GM18526 (cell line): Measurements from ENCODE around the gene RRP12.

Source experiments
- POLR2A ChIP-seq: IDR thresholded peaks from 3 replicates; pipeline ENCODE4 v1.6.1; 2011; ENCODE audit not compliant: insufficient read length; ENCODE audit errors: extremely low read depth

RRP12 gene

DNA sequence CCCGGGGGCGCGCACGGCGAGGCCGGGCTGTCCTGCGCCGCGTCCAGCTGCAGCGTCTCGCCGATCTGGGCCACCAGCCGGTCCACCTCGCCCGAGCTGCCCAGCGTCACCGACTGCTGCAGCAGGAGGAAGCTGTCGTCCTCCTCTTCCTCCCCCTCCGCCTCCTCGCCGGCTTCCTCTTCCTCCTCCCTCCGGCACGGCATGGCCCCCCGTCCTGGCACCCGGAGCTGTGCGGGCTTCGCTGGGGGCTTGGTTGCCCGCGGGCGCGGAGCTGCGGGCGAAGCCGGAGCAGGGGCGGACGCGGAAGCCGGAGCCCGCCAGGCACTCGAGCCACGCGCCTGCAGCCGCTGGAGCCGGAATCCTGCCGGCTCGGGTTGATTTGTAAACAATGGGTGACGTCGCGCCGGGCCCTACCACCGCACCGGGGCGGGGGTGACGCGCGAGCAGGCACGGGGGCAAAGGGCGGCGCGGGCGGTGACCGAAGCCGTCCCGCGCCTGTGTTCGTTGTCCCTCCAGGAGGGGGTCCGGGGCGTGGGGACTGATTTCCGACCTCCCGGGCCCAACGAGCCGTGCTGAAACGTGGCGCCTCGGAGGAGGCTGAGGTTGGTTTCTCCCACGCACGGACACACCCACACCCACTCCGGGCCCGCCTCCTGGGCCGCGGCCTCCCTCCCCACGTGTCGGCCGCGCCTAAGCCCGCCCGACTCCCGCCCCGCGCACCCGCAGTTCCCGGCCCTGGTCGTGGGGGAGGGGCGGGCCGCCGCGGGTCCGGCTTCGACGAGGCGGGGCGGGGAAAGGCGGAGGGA, 66.6 kb downstream of the RRP12 start, which contains the start of gene FRAT2:
TSS of gene FRAT2 (minus strand) at position 360 of the 806 bp plus-strand sequence. CDS start at position 203, 157 bp downstream.
- peak; percentile 45 for TF ChIP-seq POLR2A

DNA sequence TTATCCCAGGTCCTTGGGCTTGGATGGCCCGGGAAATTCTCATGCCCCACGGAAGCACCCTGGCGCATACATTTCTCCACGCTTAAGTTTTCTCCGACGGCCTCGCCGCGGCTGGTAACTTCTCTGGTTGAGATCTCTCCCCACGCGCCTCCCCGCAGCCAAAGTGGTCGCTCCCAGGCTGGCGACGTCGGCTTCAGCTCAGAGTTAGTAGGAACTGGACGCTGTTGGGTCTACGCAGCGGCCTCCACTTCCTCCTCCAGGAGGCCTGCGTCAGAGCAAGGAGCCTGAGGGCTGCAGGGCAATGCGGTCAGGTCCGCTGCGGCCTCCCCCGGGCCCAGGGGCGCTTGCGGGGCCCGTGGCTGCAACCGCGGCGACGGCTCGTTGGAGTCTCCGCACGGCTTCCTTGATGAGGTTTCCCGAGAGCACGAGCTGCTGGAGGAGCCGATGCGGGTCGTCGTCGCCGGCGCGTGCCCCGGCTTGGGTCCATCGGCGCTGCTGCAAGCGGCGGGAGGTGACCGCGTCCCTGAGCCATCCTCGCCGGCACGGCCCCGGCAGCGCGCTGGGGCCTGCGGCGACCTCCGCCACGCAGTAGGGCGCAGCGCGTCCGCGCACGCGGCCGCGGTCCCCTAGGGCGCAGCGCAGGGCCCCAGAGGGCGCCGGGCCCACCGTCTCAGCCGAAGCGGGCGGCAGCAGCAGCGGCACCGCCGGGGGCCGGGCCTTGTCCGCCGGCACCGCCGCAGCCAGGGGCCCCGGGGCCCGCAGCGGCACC, 67.4 kb downstream of the RRP12 start:
- TF ChIP-seq POLR2A = no peak

GRCh38 chr10:97333351-97333600, 67.9 kb downstream of the RRP12 start:
- no peak for TF ChIP-seq POLR2A

DNA sequence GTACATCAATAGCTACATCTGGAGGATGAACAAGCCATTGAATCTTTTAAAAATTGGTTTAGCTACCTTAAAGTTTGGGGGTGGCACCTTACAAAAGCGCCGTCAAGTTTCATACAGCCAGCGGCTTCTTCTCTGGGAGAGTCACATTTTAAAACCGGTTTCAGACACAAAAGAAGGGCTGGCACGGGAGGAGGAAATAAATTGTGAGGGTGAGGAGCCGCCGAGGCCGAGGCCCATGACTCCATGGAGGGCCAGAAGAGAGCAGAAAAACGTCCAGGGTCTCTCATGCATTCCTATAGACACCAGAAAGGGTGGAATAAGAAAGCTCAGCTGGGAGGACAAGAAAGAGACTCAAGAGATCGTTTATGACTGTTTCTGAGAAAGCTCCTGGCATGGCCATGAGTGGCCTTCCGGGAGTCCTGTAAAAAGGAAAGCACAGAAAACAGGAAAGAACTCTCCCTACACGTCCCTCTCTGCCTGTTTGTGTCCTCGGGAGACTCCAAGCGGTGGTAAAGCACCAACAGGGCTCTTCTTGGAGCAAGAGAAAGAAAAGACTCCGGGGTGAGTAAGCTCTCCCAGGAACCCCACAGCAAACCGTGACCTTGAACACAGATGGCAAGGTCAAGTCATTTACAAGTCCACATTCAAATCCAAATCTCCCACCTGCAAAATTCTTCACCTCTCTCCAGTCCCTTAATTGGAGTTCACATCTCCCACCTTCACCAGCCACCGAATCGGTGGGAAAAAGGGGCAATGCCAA, 68.4 kb downstream of the RRP12 start:
- TF ChIP-seq POLR2A = no peak

DNA sequence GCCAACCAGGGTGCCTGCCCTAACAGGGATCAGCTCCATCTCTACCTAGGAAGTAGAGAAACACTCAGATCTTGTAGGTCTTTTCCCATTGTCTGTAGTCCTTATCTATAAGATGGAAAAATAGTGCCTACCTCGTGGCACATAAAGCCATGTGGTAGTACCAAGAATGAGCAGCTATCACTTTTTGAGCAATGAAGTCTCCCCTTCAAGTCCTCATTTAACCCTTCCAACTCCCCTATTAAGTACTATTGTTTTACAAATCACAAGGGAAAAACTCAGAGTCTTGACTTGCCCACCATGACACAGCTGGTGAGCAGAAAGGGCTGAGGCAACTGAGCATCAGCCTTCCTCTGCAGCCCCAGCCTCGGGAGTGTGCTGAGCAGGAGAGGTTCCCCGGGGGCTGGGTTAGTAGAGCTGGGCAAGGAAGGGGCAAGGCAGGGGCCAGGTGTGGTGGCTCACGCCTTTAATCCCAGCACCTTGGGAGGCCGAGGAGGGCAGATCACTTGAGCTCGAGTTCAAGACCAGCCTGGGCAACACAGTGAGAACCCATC, 69.9 kb downstream of the RRP12 start:
- TF ChIP-seq POLR2A = no peak

DNA sequence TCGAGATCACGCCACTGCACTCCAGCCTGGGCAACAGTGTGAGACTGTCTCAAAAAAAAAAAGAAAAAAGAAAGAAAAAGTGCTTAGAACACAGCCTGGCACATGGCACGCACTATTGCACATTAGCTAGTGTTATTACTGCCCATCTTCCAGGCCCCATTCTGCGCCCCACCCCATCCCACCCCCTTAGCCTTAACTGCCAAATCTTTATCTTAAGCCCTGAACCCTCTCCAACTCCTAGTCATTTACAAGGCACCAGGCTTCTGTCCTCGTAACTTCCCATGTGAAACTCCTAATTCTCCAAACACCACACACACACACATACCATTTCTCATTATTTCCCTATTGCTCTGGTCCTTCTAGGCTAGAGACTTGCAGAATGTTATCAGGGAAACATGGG, 71.4 kb downstream of the RRP12 start:
- TF ChIP-seq POLR2A = no peak

GRCh38 chr10:97328646-97329453, 72.3 kb downstream of the RRP12 start:
- no peak for TF ChIP-seq POLR2A

DNA sequence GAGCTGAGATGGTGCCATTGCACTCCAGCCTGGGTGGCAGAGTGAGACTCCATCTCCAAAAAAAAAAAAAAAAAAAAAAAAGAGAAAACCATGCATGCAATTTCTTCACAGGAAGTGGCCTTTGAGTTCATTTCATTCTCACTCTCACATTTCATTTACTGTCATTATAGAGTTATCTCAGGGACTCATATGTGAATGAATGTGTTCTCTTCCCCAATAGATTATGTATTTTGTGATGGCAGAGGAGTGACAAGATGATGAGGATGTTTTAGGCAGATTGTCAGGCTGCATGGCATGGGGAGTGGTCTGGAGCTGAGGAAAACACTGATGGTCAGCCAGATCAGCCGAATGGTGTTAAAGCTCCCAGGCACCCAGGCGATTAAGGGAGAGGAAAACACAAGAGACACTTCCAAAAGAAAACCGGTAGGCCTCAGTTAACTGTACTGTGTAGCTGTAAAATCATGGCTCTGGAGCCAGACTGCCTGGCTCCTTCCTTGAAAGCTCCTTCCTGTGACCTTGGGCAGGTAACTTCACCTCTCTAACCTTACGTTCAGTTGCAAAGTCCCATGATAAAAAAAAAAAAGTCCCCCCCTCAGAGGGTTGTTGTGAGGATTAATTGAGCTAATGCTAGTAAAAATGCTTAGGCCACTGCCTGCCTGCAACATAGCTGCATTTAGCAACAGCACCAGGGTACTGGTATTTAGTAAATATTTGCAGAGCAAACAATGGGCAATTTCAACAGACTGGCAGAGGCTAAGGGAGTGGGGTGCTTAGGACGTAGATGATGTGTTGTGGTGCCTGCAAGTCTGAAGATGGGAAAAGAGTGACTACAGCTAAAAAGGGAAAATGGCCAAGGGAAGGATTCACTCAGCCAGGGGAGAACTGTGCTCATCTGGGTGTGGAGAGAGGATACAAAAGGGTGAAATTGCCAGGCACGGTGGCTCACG, 73.5 kb downstream of the RRP12 start:
- no peak for TF ChIP-seq POLR2A

DNA sequence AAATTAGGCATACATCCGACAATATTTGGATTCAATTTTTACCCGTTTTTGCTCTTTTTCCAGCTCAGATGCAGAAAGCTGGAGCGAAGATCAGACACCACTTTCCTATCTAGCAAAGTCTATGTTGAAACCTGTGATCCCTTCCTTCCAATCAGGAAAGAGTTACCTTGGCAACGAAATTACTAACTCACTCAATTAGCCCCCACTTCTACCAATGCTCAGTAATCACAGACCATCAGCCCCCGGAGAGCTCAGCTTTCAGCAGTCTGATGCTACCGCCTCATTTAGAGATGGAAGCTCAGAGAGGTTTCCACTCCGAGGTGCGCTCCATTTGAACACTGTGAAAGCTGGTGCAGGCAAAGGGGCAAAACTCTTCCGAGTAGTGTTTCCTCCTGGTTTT, 75.4 kb downstream of the RRP12 start:
- TF ChIP-seq POLR2A = no peak

DNA sequence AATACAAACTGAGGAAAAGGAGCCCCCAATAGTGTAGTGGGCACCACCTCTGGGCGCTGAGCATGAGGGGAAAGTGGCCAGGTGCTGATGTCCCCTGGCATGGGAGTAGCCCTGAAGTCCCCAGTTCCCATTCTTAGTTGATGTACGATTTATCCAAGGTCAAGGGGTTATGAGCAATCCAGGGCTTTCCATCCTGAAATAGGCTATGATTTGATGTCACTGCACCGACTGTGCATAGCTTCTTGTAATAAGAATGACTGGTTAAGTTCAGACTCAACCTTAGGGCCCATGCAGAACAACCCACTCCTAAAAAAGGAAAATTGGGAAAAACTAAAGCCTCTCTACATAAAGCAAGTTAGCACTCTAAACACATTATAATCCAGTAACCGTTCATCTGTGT, 77.6 kb downstream of the RRP12 start:
- TF ChIP-seq POLR2A = no peak

DNA sequence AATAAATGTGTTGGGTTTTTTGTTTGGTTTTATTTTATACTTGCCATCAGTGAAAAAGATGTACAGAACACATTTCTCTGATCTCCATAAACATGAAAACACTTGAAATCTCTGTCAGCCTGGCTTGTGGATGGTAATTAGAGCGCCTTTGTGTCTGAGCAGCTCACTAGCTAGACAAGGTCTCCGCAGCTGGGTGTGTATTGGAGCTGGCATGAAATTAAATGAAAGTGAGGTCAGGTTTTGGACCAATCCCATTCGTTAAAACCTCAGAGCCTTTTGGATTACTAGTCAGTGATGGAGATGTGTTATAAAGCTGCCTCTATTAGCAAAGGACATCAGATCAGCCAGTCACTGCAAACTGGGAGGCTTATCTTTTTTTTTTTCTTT, 79.3 kb downstream of the RRP12 start:
- TF ChIP-seq POLR2A = no peak

GRCh38 chr10:97321032-97321803, 79.9 kb downstream of the RRP12 start:
- no peak for TF ChIP-seq POLR2A

- TF ChIP-seq POLR2A = no peak
These were observed 80.6 kb downstream of the RRP12 start for GRCh38 chr10:97320480-97321031.
